Activated CD4-positive, CD25-positive, alpha-beta regulatory T cell treated with anti-CD3 and anti-CD28 coated beads, Interleukin-2, amount 50 U/mL, for 24 hours (primary cell): Measurements from ENCODE around the gene PHF1.
A peak's percentile ranks its signal among the peaks of the same experiment; 100 is the strongest.
"Not testable (repeated sequence)": the region's sequence is repeated elsewhere in the genome, so short reads cannot be mapped to it uniquely, and the experiment has no call there.

Source experiments
- ATAC-seq, 2 donors: fragments of 150-1000 bp; cut with Tn5 transposase; one replicate each; pipeline ENCODE4 v1.10.0; 2021; ENCODE audit warnings: mild to moderate bottlenecking in 1 of 2, moderate library complexity in 1 of 2

The PHF1 gene

DNA sequence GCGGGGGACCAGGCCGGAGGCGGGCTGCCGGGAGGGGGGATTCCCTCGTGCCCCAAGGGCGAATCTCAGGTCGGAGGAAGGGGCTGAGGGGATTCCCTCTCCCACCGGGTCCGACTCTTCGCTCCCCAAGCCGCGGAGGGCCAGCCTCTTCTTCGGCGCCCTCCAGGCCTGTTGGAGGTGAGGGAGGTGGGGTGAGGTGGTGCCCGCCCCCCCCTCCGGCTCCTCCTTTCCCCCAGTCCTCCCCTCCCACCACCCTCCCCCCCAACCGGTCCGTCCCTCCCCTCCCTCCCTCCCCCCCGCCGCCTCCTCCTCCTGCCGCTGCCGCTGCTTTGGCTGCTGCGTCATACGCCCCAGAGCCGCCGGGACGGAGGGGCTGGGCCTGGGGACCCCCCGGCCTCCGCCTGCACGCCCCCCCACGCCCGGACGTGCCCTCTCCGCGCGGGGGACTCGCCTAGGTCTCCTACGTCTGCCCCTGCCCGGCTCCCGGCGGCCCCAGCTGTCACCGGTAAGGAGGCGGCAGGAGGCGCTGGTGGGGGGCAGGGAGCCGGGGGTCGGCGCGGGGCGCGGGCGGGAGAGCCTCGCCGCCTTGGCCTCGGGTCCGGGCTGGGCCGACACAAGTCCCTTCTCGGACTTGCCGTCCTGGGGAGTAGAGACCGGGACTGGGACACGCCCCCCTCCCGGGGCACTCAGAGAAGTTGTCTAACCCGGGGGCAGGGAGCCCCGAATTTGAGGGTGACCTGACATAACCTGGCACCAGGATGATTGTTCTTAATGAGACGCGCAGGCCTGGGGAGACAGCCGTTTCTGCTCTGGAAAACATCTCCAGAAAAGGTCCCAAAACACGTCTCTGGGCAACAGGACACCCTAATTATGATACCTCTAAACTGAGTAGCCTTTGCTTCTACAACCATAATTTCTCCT lies at the start of gene PHF1:
PHF1 (plus strand) TSS at position 304 of the 921 bp plus-strand sequence. CDS start 1,250 bp downstream, outside the sequence.
- peak; percentile 46 to 55 for ATAC-seq

DNA sequence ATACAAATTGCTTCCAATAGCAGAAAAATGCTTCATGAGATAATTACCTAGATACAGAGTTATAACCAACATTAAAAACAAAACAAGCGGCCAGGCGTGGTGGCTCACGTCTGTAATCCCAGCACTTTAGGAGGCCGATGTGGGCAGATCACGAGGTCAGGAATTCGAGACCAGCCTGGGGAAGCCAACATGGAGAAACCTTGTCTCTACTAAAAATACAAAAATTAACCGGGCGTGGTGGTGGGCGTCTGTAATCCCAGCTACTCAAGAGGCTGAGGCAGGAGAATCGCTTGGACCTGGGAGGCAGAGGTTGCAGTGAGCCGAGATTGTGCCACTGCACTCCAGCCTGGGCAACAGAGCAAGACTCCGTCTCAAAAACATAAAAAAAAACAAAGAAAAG lies 47.3 kb upstream of the PHF1 start:
- ATAC-seq = not testable (repeated sequence)

DNA sequence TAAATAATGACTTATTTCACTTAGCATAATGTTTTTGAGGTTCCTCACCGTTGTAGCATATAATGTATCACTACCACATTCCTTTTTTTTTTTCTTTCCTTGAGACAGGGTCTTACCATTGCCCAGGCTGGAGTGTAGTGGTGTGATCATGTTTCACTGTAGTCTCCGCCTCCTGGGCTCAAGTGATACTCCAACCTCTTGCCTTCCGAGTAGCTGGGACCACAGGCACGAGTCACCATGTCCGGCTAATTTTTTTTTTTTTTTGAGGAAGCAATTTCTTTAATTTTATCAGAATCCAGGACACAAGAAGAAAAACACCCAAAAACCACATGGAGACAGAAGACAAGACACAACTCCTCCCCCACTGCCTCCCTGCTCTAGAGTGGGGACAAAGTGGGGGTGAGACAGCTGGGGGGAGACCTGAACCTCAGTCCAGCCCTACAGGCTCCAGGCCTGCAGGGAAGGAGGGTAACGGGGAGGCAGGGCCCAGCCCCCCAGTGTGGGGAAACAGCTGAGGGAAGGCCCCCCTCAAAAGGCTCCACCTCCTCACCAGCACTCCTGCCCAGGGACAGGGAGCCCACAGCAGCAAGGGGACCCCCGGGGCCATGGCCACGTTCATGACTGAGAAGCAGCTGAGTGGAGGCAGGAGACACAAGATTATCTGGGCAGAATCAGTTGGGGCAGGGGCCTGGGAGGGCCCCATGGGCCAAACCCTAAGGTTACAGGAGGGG lies 46.2 kb upstream of the PHF1 start:
- ATAC-seq = not testable (repeated sequence)

DNA sequence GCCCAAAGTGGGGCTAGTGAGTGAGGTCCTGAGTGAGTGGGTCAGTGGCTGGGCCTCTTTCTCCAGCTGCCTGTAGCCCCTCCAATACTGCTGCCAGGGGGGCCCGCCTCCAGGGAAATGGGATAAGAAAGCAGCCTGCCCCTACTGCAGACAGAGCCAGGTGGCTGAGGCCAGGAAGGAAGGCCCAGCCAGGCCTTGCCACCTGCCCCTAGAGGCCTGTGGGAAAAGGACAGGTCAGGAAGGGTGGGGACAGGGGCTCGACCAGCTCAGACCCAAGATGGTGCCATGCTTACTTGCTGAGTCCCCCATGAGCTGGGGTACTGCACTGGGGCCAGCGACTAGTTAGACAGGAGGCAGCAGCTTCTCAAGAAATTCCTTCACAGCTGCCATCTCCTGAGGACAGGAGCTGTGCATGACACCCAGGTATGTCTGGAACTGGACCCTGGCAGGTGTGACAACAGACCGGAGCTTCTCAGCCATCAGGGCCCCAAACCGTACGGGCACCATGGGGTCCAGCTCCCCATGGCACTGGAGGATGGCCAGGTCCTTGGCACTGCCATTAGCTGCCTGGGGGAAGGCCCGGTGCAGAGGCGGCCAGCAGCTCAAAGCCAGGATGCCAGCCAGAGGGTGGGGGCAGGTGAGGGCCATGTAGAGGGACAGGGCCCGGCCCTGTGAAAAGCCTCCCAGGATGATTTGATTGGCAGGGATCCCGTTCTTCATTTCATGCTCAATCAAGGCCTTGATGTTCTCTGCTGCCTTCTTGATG lies 45.4 kb upstream of the PHF1 start:
- ATAC-seq = not testable (repeated sequence)

DNA sequence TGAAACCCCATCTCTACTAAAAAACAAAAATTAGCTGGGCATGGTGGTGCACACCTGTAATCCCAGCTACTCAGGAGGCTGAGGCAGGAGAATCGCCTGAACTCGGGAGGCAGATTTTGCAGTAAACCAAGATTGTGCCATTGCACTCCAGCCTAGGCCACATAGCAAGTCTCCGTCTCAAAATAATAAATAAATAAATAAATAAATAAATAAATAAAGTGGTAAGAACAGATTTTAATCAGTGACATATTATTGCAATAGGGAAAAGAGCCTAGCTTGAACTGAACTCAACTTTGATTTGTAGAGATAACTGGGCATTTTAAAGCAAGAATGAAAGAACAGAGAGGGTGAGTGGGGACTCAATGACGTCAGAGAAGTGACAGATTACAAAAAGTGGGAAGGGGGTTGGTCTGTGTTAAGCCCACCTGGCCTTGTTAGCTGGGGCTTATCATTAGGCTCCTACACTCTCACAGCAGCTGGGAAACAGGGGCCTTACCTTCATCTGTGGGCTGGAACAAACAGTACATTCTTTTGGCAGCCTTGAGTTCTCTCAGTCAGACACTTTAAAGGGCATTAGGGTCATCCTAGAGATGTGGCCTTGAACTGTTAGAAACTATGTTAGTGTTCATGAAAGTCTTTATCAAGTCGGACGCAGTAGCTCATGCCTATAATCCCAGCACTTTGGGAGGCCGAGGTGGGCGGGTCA lies 43.7 kb upstream of the PHF1 start:
- ATAC-seq = no peak

DNA sequence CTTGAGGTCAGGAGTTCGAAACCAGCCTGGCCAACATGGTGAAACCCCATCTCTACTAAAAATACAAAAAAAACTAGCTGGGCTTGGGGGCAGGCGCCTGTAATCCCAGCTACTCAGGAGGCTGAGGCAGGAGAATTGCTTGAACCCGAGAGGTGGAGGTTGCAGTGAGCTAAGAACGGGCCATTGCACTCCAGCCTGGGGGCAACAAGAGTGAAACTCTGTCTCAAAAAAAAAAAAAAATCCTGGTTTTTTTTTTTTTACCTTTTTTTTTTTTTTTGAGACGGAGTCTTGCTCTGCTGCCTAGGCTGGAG lies 43.1 kb upstream of the PHF1 start:
- not testable (repeated sequence) for ATAC-seq

DNA sequence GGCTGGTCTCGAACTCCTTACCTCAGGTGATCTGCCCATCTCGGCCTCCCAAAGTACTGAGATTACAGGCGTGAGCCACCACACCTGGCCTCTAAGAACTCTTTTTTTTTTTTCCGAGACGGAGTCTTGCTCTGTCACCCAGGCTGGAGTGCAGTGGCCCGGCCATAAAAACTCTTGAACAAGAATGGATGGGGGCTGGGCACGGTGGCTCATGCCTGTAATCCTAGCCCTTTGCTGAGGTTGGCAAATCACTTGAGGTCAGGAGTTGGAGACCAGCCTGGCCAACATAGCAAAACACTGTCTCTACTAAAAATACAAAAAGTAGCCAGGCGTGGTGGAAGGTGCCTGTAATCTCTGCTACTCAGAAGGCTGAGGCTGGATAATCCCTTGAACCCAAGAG lies 38.9 kb upstream of the PHF1 start:
- not testable (repeated sequence) for ATAC-seq

DNA sequence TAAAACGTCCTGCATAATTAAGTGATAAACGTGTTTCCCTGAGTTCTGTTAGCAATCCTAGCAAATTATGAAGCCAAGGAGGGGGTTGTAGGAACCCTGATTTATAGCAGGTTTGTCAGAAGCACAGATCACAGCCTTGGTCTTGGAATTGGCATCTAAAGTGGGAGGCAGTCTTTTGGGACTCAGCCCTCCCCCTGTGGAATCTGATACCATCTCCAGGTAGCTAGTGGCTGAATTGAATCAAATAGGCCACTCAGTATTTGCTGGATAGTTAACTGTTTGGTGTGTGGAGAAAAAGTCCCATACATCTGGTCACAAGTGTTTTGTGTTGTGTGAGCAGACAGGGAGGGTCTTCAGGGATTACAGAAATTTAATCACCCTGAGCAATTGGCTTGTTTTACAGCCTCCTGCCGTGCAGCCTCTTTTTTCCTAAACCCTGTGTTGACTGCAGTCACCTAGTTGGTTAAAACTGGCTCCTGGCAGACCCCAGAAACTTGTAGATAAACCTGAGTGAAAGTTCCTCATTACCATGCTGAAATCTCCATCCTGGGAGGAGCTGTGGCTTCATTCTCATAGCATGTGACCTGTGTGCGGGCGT lies 38.2 kb upstream of the PHF1 start:
- ATAC-seq = no peak

DNA sequence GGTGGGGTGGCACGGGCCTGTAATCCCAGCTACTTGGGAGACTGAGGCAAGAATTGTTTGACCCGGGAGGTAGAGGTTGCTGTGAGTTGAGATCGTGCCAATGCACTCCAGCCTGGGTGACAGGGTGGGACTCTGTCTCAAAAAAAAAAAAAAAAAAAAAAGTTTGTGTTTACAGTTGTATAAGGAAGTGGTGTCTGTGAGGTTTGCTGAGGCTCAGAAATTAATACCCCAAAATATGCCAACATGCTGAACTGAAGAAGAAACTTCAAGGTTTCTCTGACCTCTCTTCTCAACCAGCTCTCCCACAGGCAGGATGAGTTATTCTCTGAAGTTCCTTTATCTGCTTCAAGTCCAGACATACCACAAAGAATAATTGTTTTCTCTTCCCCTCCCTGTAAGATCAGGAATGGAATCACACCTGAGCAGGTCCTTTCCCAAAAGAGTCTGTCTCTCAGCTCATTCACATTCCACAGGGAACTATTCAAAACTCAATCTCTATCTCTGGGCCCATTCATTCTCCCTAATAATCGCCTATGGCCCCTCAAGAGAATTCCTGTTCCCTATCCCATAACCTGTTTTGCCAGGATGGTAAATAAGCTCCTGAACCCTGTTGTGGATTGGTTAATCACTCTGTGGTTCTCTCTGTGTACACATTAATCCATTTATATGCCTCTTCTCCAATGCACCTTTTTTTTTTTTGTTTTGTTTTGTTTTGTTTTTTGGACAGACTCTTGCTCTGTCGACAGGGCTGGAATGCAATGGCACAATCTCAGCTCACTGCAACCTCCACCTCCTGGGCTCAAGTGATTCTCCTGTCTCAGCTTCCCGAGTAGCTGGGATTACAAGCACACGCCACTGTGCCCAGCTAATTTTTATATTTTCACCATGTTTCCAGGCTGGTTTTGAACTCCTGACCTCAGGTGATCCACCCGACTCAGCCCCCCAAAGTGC lies 36.6 kb upstream of the PHF1 start:
- no peak for ATAC-seq

DNA sequence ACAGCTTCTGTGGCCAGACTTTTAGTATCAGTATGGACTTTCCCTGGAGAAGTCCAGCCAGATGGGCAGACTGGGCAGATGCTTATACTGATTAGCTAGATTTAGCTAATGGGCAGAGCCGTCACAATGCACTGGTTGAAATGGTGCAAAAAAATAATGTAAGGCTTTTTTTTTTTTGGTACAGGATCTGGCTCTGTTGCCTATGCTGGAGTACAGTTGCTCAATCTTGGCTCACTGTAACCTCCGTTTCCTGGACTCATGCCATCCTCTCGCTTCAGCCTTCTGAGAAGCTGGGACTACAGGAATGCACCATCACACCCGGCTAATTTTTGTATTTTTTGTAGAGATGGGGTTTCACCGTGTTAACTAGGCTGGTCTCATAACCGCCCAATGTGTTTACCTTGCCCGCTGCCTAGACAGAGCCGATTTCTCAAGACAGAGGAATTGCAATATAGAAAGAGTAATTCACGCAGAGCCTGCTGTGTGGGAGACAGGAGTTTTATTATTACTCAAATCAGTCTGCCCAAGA lies 35.6 kb upstream of the PHF1 start:
- ATAC-seq = no peak

DNA sequence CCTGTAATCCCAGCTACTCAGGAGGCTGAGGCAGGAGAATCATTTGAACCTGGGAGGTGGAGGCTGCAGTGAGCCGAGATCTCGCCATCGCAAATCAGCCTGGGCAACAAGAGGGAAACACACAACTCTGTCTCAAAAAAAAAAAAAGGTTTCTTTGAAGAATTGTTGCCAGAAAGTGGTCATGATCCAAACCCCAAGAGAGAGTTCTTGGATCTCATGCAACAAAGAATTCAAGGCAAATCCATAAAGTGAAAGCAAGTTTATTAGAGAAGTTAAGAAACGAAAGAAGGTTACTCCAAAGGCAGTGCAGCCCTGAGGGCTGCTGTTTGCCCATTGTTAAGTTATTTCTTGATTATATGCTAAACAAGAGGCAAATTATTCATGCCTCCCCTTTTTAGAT lies 33.6 kb upstream of the PHF1 start:
- no peak for ATAC-seq

DNA sequence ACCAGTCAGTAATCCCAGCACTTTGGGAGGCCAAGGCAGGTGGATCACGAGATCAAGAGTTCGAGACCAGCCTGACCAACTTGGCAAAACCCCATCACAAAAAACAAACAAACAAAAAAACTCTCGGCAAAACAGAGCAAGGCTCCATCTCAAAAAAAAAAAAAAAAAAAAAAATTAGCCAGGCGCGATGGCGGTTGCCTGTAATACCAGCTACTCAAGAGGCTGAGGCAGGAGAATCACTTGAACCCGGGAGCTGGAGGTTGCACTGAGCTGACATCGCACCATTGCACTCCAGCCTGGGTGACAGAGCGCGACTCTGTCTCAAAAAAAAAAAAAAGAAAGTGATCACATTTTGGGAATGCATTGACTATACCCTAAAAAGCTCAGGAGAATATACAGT lies 31.6 kb upstream of the PHF1 start:
- ATAC-seq = not testable (repeated sequence)

DNA sequence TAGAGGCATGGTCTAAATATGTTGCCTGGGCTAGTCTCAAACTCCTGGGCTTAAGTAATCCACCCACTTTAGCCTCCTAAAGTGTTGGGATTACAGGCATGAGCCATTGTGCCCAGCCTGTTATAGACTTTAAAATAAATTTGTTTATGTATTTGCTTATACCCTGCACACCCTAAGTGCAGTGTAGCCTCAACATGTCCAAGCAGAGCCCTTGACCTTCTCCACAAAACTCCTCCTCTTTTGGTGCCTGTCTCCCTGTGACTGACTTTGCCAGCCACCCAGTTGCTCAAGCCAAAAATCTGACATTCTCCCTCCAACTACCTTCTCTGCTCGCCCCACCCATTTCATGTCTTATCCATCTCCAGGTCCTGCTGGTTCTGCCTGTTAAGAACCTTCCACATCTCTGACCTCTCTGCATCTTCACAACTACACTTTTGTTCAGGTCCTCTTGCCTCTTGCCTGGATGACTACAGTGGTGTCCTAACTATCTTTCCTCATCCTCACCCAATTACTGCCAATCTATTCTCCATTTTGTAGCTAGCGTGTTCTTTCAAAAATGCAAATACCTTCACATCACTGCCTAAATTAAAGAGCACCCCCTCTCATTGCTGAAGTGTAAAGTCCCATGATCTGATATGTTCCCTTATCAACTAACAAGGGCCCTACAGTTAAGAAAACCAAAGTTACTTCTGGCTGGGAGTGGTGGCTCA lies 30.4 kb upstream of the PHF1 start:
- ATAC-seq = no peak

DNA sequence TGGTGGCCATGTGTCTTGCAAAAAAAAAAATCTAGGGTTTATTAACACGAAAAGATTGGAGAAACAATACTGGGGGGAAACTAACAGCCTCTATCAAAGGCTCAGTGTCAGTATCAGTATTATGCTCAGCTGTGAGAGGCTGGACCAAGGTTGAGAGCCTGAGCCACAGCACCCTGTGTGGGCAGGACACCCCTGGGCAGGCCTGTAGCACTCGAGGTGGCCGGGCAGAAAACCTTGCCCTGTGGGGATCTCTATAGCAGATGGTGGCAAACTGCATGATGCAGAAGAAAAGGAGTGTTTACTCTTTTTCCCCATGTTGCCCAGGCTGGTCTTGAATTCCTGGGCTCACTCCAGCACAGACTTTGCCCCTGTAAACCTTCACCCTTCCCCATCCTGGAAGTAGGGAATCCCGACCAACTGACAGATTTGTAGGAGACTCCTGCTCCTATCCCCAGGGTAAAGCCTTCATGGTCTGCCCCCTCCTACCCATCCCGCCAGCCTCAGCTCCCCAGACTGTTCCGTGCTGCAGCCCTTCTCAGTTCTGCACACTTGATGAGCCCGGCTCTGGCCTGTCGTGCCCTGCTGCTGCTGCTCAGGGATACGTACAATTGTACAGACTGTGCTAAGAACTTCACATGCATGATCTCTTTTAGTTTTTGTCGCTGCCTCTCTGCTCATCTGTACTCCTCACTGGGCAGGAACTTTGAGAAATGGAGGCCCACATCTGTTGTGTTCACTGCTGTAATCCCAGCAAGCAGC lies 27.2 kb upstream of the PHF1 start:
- ATAC-seq = no peak

DNA sequence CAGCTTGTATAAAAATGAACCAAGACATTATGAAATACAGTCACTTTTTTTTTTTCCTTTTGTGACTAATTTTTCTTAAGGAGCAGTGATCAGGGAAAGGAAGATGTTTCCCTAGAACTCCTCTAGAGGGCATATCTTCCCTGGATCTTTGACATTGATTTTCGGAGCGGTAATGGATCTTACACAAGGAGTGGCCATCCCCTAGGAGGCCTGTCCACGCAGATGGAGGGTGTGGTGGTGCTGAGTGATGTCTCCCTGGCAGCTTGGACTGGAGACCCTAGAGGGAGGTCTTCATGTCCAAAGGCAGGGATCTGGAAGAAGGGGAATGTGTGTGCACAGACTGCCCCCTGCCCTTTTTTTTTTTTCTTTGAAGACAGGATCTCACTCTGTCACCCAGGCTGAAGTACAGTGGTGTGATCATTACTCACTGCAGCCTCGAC lies 26.2 kb upstream of the PHF1 start:
- ATAC-seq = no peak

DNA sequence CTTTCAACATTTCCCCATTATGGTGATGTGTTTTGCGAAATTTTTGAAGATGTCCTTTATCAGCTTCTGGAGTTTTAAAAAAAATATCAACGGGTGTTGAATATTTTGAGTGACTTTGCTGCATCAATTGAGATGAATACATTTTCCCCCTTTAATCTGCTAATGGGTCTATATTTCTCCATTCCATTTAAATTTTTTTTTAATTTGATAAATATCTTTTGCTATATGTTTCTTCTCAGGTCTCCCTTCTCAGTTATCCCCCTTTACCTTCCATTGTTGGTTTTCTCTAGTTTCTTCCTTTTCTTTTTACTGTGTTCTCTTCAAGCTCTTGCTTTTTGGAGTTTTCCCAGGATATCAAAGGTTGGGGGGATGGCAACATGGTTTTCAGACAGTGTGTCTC lies 20.6 kb upstream of the PHF1 start:
- no peak for ATAC-seq

DNA sequence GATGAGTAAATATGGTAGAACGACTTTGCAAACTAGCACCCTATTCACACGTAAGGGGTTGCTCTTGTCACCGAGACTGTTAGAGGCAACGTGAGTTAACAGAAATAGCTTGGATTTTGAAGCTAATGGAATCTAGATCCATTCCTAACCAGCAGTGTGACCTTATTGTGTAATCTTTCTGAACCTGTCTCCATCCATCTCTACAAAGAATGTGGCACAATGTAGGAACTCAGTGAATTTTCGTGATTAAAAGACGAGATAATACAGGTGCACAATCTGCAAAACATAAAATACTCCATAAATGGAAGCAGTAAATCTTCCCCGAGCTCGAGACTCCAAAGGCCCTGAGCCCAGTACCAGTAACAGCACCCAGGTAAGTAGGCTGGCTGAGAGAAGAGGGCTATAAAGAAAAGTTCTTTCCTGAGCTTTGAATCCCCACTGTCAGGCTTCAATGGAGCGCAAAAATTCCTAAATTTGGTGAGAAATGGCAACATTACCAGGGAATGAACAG lies 20.0 kb upstream of the PHF1 start:
- ATAC-seq = no peak

DNA sequence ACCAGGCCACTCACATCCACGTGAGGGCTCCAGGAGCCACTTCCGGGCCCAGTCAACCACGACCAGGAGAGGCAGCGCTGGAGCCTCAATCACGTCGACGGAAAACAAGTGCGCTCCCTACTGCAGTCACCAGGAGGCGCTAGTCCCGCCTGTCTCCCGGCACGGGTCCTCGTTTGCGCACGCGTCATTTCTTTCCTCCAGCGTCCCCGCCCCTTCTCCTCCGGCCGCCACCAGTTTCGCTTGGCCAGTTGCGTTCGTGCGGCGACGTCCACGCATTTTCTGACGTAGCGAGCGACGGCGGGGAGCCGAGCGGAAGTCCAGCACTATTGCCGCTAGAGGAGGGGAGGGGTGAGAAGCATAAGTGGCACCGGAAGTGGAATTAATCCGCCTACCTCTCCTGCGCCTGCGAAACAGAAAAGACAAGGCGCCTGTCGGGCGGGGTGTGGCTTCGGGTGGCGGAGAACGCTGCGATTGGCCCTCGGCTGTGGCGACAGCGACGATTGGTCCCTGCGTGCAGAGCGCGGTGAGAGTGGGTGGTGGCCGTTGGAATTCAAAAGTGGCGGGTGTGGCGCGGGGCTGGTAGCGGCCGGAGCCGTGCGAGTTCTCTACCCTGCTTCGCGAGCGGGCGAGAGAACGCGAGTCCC lies 19.4 kb upstream of the PHF1 start, which contains the start of gene KIFC1:
KIFC1 (plus strand) TSS at position 546 of the 644 bp plus-strand sequence. CDS start 163 bp downstream, outside the sequence.
- peak; percentile 96 for ATAC-seq
